BE2C (cell line): Measurements from ENCODE around the gene CLEC16A. TPM values are rescaled to one million over a fixed set of nuclear protein-coding genes. Genes with fewer than 3 reads are reported as not detected.

ENCODE experiments used
- DNase-seq: peaks from one replicate; pipeline ENCODE4 v3.0.0-alpha.2; 2020
- H3K27me3 ChIP-seq: fragments of 250-450 bp; sonication (Bioruptor Pico); 2 replicates; pipeline ENCODE4 v1.5.1; 2020; ENCODE audit warnings: mild to moderate bottlenecking
- H3K36me3 ChIP-seq: fragments of 250-450 bp; sonication (Bioruptor Pico); 2 replicates; pipeline ENCODE4 v1.5.1; 2020; ENCODE audit warnings: mild to moderate bottlenecking
- H3K4me1 ChIP-seq: fragments of 250-450 bp; sonication (Bioruptor Pico); 2 replicates; pipeline ENCODE4 v1.5.1; 2020
- H3K4me3 ChIP-seq: 2 replicates; pipeline ENCODE4 v1.5.1; 2011; ENCODE audit warnings: low read depth, low read length
- H3K9me3 ChIP-seq: fragments of 250-450 bp; sonication (Bioruptor Pico); 2 replicates; pipeline ENCODE4 v1.5.1; 2020
- polyA plus RNA-seq: library from polyadenylated mRNA; unstranded; fragments of >200 nt; gene quantifications from one replicate; pipeline ENCODE4 v1.2.1, GENCODE V29; 2012; ENCODE audit warnings: low read depth, missing spikeins; ENCODE audit not compliant: insufficient read length, insufficient read depth
- TF ChIP-seq, protein P1 (sequence below): IDR thresholded peaks from 2 replicates; pipeline ENCODE4 v1.5.1; 2012; ENCODE audit warnings: mild to moderate bottlenecking, low read depth, low read length

The CLEC16A gene, protein sequence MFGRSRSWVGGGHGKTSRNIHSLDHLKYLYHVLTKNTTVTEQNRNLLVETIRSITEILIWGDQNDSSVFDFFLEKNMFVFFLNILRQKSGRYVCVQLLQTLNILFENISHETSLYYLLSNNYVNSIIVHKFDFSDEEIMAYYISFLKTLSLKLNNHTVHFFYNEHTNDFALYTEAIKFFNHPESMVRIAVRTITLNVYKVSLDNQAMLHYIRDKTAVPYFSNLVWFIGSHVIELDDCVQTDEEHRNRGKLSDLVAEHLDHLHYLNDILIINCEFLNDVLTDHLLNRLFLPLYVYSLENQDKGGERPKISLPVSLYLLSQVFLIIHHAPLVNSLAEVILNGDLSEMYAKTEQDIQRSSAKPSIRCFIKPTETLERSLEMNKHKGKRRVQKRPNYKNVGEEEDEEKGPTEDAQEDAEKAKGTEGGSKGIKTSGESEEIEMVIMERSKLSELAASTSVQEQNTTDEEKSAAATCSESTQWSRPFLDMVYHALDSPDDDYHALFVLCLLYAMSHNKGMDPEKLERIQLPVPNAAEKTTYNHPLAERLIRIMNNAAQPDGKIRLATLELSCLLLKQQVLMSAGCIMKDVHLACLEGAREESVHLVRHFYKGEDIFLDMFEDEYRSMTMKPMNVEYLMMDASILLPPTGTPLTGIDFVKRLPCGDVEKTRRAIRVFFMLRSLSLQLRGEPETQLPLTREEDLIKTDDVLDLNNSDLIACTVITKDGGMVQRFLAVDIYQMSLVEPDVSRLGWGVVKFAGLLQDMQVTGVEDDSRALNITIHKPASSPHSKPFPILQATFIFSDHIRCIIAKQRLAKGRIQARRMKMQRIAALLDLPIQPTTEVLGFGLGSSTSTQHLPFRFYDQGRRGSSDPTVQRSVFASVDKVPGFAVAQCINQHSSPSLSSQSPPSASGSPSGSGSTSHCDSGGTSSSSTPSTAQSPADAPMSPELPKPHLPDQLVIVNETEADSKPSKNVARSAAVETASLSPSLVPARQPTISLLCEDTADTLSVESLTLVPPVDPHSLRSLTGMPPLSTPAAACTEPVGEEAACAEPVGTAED
- 33.3 TPM for polyA plus RNA-seq

DNA sequence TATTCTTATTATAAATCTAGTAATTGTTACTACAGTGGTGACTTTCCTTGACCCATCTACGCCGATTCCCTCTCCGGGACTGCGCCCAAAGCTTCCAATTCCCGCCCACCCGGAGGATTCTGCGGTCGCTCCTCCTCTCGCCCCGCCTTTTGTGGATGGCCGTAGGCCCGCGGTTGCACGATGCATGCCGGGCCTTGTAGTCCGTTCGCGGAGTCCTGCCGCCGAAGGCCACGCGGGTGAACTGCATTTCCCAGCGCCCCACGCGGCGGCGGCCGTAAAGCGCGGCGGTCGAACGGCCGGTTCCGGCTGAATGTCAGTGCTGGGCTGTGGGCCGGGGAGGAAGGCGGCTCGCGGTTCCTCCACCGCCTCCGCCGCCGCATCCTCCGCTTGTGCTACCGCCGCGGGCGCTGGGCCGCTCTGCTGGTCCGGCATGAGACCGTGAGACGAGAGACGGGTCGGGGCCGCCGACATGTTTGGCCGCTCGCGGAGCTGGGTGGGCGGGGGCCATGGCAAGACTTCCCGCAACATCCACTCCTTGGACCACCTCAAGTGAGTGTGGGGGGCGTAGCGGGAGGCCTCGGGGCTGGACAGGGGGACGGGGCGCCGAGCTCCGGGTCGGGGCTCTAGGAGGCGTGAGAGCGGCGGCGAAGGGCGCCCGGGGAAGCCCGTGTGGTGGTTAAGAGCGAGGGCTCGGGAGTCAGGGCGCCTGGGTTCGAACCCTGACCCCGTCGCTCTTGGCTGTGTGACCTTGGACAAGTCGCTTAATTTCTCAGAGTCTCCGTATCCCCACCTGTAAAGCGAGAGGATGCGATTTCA is at the start of gene CLEC16A:
CLEC16A (plus strand) TSS at position 316 of the 816 bp plus-strand sequence; CDS start at position 470, 154 bp downstream.
- Histone ChIP-seq H3K36me3 (no peaks in the 10 kb centered on the region), H3K4me3 (peak within 1 kb of the TSS; percentile 88), H3K9me3 (no peaks in the 10 kb centered on the region), H3K27me3 (no peaks in the 10 kb centered on the region), H3K4me1 (no peaks in the 10 kb centered on the region; the same call in 1 of the 2 replicates)
- DNase-seq, result peak; percentile 98
- TF ChIP-seq, protein P1, sequence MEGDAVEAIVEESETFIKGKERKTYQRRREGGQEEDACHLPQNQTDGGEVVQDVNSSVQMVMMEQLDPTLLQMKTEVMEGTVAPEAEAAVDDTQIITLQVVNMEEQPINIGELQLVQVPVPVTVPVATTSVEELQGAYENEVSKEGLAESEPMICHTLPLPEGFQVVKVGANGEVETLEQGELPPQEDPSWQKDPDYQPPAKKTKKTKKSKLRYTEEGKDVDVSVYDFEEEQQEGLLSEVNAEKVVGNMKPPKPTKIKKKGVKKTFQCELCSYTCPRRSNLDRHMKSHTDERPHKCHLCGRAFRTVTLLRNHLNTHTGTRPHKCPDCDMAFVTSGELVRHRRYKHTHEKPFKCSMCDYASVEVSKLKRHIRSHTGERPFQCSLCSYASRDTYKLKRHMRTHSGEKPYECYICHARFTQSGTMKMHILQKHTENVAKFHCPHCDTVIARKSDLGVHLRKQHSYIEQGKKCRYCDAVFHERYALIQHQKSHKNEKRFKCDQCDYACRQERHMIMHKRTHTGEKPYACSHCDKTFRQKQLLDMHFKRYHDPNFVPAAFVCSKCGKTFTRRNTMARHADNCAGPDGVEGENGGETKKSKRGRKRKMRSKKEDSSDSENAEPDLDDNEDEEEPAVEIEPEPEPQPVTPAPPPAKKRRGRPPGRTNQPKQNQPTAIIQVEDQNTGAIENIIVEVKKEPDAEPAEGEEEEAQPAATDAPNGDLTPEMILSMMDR, result no peak

GRCh38 chr16:10895053-10895946 is 49.1 kb upstream of the CLEC16A start:
- H3K36me3 ChIP-seq, result no peaks in the 10 kb centered on the region
- no peak overlapping the region for H3K4me3 ChIP-seq
- peaks cover 24% of the 10 kb centered on the region for H3K27me3 ChIP-seq
- no peak for DNase-seq
- TF ChIP-seq, protein P1, result no peak
- no peaks in the 10 kb centered on the region for H3K9me3 ChIP-seq
- no peaks in the 10 kb centered on the region for H3K4me1 ChIP-seq

- Histone ChIP-seq H3K36me3 (no peaks in the 10 kb centered on the region), H3K27me3 (peaks cover 24% of the 10 kb centered on the region), H3K4me3 (no peak overlapping the region), H3K4me1 (no peaks in the 10 kb centered on the region), H3K9me3 (no peaks in the 10 kb centered on the region)
- TF ChIP-seq, protein P1, result no peak
- DNase-seq, result no peak
Measured at GRCh38 chr16:10896165-10896564, 48.2 kb upstream of the CLEC16A start.

- no peaks in the 10 kb centered on the region for H3K9me3 ChIP-seq
Measured at GRCh38 chr16:10896723-10897122, 47.6 kb upstream of the CLEC16A start.

More at GRCh38 chr16:10896723-10897122, 47.6 kb upstream of the CLEC16A start:
- Histone ChIP-seq H3K27me3 (peaks cover 24% of the 10 kb centered on the region), H3K4me1 (no peaks in the 10 kb centered on the region), H3K36me3 (no peaks in the 10 kb centered on the region), H3K4me3 (no peak overlapping the region)
- TF ChIP-seq, protein P1, result no peak
- no peak for DNase-seq
